ENCODE data around the gene TTLL9.

DNA sequence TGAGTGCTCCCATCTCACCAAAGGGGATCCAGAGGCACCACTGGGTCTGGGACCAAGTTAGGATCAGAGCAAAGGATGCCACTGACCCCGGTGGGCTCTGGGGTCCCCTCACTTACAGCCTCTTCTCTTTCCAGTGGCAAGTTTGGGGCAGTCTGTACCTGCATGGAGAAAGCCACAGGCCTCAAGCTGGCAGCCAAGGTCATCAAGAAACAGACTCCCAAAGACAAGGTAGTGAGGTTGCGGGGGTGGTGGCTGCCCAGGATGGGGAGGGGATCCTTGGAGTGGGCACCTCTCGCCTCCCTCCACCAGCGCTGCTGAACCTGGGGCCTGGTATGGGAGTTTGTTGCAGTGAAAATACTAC, 46.3 kb upstream of the TTLL9 start:
- TF ChIP-seq, protein P1, sequence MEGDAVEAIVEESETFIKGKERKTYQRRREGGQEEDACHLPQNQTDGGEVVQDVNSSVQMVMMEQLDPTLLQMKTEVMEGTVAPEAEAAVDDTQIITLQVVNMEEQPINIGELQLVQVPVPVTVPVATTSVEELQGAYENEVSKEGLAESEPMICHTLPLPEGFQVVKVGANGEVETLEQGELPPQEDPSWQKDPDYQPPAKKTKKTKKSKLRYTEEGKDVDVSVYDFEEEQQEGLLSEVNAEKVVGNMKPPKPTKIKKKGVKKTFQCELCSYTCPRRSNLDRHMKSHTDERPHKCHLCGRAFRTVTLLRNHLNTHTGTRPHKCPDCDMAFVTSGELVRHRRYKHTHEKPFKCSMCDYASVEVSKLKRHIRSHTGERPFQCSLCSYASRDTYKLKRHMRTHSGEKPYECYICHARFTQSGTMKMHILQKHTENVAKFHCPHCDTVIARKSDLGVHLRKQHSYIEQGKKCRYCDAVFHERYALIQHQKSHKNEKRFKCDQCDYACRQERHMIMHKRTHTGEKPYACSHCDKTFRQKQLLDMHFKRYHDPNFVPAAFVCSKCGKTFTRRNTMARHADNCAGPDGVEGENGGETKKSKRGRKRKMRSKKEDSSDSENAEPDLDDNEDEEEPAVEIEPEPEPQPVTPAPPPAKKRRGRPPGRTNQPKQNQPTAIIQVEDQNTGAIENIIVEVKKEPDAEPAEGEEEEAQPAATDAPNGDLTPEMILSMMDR (IDR thresholded peaks at IDR 0.05), result no peak
- TF ChIP-seq POLR2AphosphoS5 (IDR thresholded peaks at IDR 0.05; ENCODE audit: low read depth, low read length) (no peak), SIN3A (IDR thresholded peaks at IDR 0.05; ENCODE audit: borderline replicate concordance, insufficient read depth, low read depth, low read length) (no peak)
- TF ChIP-seq, protein P2, sequence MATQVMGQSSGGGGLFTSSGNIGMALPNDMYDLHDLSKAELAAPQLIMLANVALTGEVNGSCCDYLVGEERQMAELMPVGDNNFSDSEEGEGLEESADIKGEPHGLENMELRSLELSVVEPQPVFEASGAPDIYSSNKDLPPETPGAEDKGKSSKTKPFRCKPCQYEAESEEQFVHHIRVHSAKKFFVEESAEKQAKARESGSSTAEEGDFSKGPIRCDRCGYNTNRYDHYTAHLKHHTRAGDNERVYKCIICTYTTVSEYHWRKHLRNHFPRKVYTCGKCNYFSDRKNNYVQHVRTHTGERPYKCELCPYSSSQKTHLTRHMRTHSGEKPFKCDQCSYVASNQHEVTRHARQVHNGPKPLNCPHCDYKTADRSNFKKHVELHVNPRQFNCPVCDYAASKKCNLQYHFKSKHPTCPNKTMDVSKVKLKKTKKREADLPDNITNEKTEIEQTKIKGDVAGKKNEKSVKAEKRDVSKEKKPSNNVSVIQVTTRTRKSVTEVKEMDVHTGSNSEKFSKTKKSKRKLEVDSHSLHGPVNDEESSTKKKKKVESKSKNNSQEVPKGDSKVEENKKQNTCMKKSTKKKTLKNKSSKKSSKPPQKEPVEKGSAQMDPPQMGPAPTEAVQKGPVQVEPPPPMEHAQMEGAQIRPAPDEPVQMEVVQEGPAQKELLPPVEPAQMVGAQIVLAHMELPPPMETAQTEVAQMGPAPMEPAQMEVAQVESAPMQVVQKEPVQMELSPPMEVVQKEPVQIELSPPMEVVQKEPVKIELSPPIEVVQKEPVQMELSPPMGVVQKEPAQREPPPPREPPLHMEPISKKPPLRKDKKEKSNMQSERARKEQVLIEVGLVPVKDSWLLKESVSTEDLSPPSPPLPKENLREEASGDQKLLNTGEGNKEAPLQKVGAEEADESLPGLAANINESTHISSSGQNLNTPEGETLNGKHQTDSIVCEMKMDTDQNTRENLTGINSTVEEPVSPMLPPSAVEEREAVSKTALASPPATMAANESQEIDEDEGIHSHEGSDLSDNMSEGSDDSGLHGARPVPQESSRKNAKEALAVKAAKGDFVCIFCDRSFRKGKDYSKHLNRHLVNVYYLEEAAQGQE (IDR thresholded peaks at IDR 0.05; ENCODE audit: insufficient read depth in 1 of 2, low read depth in 2 of 2, low read length in 1 of 2), result no peak

Measured in Panc1 (cell line).